ENCODE measurements around the gene KIF1B.
A peak's percentile ranks its signal among the peaks of the same experiment; 100 is the strongest.

The KIF1B gene

GRCh38 chr1:10210841-10211804 lies 753 bp downstream of the KIF1B start (continued):
- TF ChIP-seq ZNF513 (tag by site-specific recombination; IDR thresholded peaks at IDR 0.05) (peak; percentile 77), ZBTB26 (tag by site-specific recombination; optimal IDR thresholded peaks at IDR 0.05) (peak; percentile 54), GLI2 (tag by site-specific recombination; IDR thresholded peaks at IDR 0.05; ENCODE audit: borderline replicate concordance, low read depth) (no peak), REST (tag by site-specific recombination; IDR thresholded peaks at IDR 0.05) (no peak), ZNF561 (tag by site-specific recombination; IDR thresholded peaks at IDR 0.05; ENCODE audit: borderline replicate concordance) (no peak), ZNF398 (tag by site-specific recombination; IDR thresholded peaks at IDR 0.05) (peak; percentile 36; the same call in 1 of the 2 replicates), BCL11A (tag by site-specific recombination; IDR thresholded peaks at IDR 0.05; ENCODE audit: low read depth) (peak; percentile 69; the same call in 1 of the 2 replicates), ZNF518A (tag by site-specific recombination; conservative IDR thresholded peaks at IDR 0.05; ENCODE audit: low read depth) (no peak), ZNF692 (tag by site-specific recombination; IDR thresholded peaks at IDR 0.05) (0 out of 2 replicates have a peak, but pooled peaks have one; percentile 62), PATZ1 (tag by site-specific recombination; IDR thresholded peaks at IDR 0.05) (peak; percentile 95), ZBTB8A (tag by site-specific recombination; IDR thresholded peaks at IDR 0.05) (peak; percentile 75; the same call in 1 of the 2 replicates)
